HepG2 (cell line): ENCODE measurements around the gene CENPB. TPM values are rescaled to one million over a fixed set of nuclear protein-coding genes. Genes with fewer than 3 reads are reported as not detected.
A peak's percentile ranks its signal among the peaks of the same experiment; 100 is the strongest.

Source experiments
- ATRX ChIP-seq: sonication (generic); formaldehyde crosslinking; IDR thresholded peaks from 2 replicates; pipeline ENCODE4 v1.4.0; 2020; ENCODE audit warnings: missing genetic modification reagents, borderline replicate concordance
- CCAR2 ChIP-seq: fragments of 200-400 bp; formaldehyde crosslinking; optimal IDR thresholded peaks from 2 replicates; pipeline ENCODE3; 2018; ENCODE audit warnings: low read depth, mild to moderate bottlenecking, low read length, moderate library complexity
- CHD2 ChIP-seq: IDR thresholded peaks from 2 replicates; pipeline ENCODE4 v1.6.1; 2011; ENCODE audit warnings: low read depth, low read length, improper control_type of control experiment
- ELF1 ChIP-seq: sonication (generic); formaldehyde crosslinking; IDR thresholded peaks from 2 replicates; pipeline ENCODE4 v1.4.0; 2020; ENCODE audit warnings: missing genetic modification reagents
- EZH2 ChIP-seq: conservative IDR thresholded peaks from 2 replicates; pipeline ENCODE4 v1.6.1; 2012; ENCODE audit warnings: mild to moderate bottlenecking, low read depth, low read length, moderate library complexity
- FOXK2 ChIP-seq: fragments of 450-650 bp; IDR thresholded peaks from 2 replicates; pipeline ENCODE4 v1.6.1; 2016
- FOXO1 ChIP-seq: sonication (generic); formaldehyde crosslinking; IDR thresholded peaks from 2 replicates; pipeline ENCODE4 v1.4.0; 2020; ENCODE audit warnings: missing genetic modification reagents
- FOXP1 ChIP-seq, 2 experiments: fragments of 450-650 bp in 1 of 2; IDR thresholded peaks; 2 replicates each; pipeline ENCODE4 v1.6.1; 2017 to 2018; ENCODE audit warnings: antibody characterized with exemption in 1 of 2
- HDAC1 ChIP-seq: sonication (generic); formaldehyde crosslinking; IDR thresholded peaks from 2 replicates; pipeline ENCODE4 v1.5.1; 2020; ENCODE audit warnings: mild to moderate bottlenecking, missing genetic modification reagents
- HMGXB3 ChIP-seq: sonication (generic); formaldehyde crosslinking; IDR thresholded peaks from 2 replicates; pipeline ENCODE4 v1.4.0; 2020; ENCODE audit warnings: missing genetic modification reagents, borderline replicate concordance
- MATR3 ChIP-seq: sonication (generic); formaldehyde crosslinking; IDR thresholded peaks from 2 replicates; pipeline ENCODE4 v1.4.0; 2020; ENCODE audit warnings: missing genetic modification reagents
- NRL ChIP-seq: sonication (generic); formaldehyde crosslinking; IDR thresholded peaks from 2 replicates; pipeline ENCODE4 v1.5.0; 2020; ENCODE audit warnings: missing genetic modification reagents, mild to moderate bottlenecking, moderate library complexity, borderline replicate concordance
- PHF5A ChIP-seq: IDR thresholded peaks from one replicate; pipeline ENCODE4 v1.6.1; 2018; ENCODE audit warnings: low read depth, missing genetic modification reagents; ENCODE audit not compliant: unreplicated experiment
- REXO4 ChIP-seq: sonication (generic); formaldehyde crosslinking; IDR thresholded peaks from 2 replicates; pipeline ENCODE4 v1.8.0; 2022; ENCODE audit warnings: missing genetic modification reagents, mild to moderate bottlenecking, borderline replicate concordance
- SOX5 ChIP-seq: IDR thresholded peaks from 2 replicates; pipeline ENCODE4 v1.6.1; 2016; ENCODE audit warnings: borderline replicate concordance
- TCF7 ChIP-seq: sonication (generic); IDR thresholded peaks from 2 replicates; pipeline ENCODE4 v1.6.1; 2016; ENCODE audit warnings: antibody characterized with exemption, low read depth
- THYN1 ChIP-seq: sonication (generic); formaldehyde crosslinking; IDR thresholded peaks from 2 replicates; pipeline ENCODE4 v1.8.1; 2023; ENCODE audit warnings: low read depth, mild to moderate bottlenecking, moderate library complexity, missing genetic modification reagents, borderline replicate concordance
- ZBTB25 ChIP-seq: IDR thresholded peaks from 2 replicates; pipeline ENCODE4 v1.6.1; 2018; ENCODE audit warnings: missing genetic modification reagents
- ZNF12 ChIP-seq: sonication (generic); formaldehyde crosslinking; IDR thresholded peaks from 2 replicates; pipeline ENCODE4 v1.5.0; 2020; ENCODE audit warnings: missing genetic modification reagents
- ZNF251 ChIP-seq: sonication (generic); formaldehyde crosslinking; IDR thresholded peaks from 2 replicates; pipeline ENCODE4 v1.9.0; 2021; ENCODE audit warnings: mild to moderate bottlenecking, missing genetic modification reagents
- ZNF274 ChIP-seq: sonication (generic); formaldehyde crosslinking; IDR thresholded peaks from 2 replicates; pipeline ENCODE4 v1.5.1; 2020; ENCODE audit warnings: mild to moderate bottlenecking, missing genetic modification reagents
- ZNF558 ChIP-seq: sonication (generic); formaldehyde crosslinking; IDR thresholded peaks from 2 replicates; pipeline ENCODE4 v1.9.0; 2022; ENCODE audit warnings: mild to moderate bottlenecking, missing genetic modification reagents, borderline replicate concordance
- ZSCAN21 ChIP-seq: sonication (generic); formaldehyde crosslinking; IDR thresholded peaks from 2 replicates; pipeline ENCODE4 v1.8.0; 2022; ENCODE audit warnings: mild to moderate bottlenecking, missing genetic modification reagents, moderate library complexity, borderline replicate concordance
- ZSCAN30 ChIP-seq: sonication (generic); formaldehyde crosslinking; IDR thresholded peaks from 2 replicates; pipeline ENCODE4 v1.5.0; 2020; ENCODE audit warnings: mild to moderate bottlenecking, missing genetic modification reagents
- polyA plus RNA-seq, 8 experiments: library from polyadenylated mRNA; depleted of rRNA in 3 of 8; stranded (reverse) in 7 of 8; unstranded in 1 of 8; fragments of >200 nt; fragmentation: Illumina TruSeq in 4 of 8; extraction: Trizol in 4 of 8; gene quantifications; 2 replicates each; pipeline versions ENCODE4 v1.2.1 to v1.2.3, GENCODE V29; 2011 to 2016; ENCODE audit warnings: low read depth in 4 of 8, missing spikeins in 1 of 8, mixed read lengths in 1 of 8; ENCODE audit not compliant: insufficient read depth in 1 of 8
- total RNA-seq, 5 experiments: library from RNA; depleted of rRNA; stranded (reverse); fragments of >200 nt; fragmentation: Illumina TruSeq; extraction: Trizol; gene quantifications; 2 replicates each; pipeline ENCODE4 v1.2.3, GENCODE V29; 2016; ENCODE audit warnings: low read depth in 1 of 5
- TF ChIP-seq, protein P1 (sequence below): sonication (generic); formaldehyde crosslinking; IDR thresholded peaks from 2 replicates; pipeline ENCODE4 v1.5.0; 2020; ENCODE audit warnings: missing genetic modification reagents, mild to moderate bottlenecking, borderline replicate concordance

Gene CENPB
- total and polyA plus RNA-seq, 2 of the 13 experiments (the other 11 are each of a cell fraction or from before 2014, with no cell fraction given), result 10.4 to 54.5 TPM

DNA sequence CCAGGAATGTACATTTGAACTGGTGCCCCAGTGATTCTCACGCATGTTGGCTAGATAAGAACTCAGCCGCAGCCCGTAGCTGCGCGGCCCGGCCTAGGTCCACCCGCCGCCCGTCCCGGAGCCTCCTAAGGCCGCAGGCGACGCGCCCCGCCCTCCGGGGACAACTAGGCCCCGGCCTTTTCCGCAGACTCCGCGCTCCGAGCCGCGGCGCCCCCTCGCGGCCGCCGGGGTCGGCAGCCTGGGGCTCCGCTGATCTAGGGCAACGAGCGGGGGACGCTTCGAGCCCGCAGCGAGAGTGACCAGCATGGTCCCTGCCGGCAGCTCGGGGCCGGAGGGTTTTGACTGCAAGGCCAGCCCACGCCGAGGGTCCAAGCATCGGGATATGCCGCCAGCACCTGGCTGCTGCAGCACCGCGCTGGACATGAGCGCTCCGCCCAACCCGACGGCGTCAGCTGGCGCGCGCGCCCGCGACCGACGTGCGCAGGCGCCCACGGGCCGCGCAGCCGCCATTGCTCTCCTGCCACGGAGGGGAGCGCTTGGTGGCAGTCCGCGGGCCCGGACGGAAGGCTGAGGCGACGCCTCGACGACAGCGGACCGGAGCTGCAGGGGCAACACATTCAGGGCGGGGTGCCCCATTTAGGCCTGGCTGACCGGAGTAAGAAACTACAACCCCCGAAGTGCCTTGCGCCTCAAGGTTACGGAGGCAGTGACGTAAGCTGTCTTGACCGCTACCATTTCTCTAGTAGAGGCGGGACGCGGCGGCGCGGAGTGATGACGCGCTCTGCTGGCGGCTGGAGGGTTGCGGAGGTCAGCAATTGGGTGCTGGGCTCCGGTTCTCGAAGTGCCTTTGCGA is 33.7 kb upstream of the CENPB start, which contains the start of gene AP5S1 (continued):
- TF ChIP-seq HDAC1, result peak; percentile 91
- no peak for TF ChIP-seq FOXP1 (IDR thresholded peaks at IDR 0.05)
- peak; percentile 51; the same call in 1 of the 2 replicates for TF ChIP-seq FOXP1 (CRISPR knock-in tag; IDR thresholded peaks at IDR 0.05)
- TF ChIP-seq THYN1, result 0 out of 2 replicates have a peak, but pooled peaks have one; percentile 58
- TF ChIP-seq CCAR2, result no peak
- peak; percentile 93 for TF ChIP-seq PHF5A (CRISPR knock-in tag)
- peak; percentile 66 for TF ChIP-seq ZBTB25 (CRISPR knock-in tag)
- peak; percentile 95; the same call in 1 of the 2 replicates for TF ChIP-seq ZSCAN21
- TF ChIP-seq, protein P1, sequence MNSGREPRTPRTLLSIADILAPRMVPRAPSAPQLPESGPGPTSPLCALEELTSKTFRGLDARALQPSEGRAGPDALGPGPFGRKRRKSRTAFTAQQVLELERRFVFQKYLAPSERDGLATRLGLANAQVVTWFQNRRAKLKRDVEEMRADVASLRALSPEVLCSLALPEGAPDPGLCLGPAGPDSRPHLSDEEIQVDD (CRISPR knock-in tag), result peak; percentile 93
- TF ChIP-seq ZSCAN30 (CRISPR knock-in tag), result no peak
- TF ChIP-seq EZH2, result no peak
- TF ChIP-seq ELF1 (CRISPR knock-in tag), result peak; percentile 87
- peak; percentile 59 for TF ChIP-seq FOXO1 (CRISPR knock-in tag)
- 0 out of 2 replicates have a peak, but pooled peaks have one; percentile 97 for TF ChIP-seq MATR3 (CRISPR knock-in tag)
- TF ChIP-seq CHD2, result peak; percentile 61
- TF ChIP-seq SOX5 (CRISPR knock-in tag), result peak; percentile 43
- peak; percentile 62; the same call in 1 of the 2 replicates for TF ChIP-seq FOXK2
- peak; percentile 56 for TF ChIP-seq ZNF12
- TF ChIP-seq ZNF558 (CRISPR knock-in tag), result peak; percentile 80; the same call in 1 of the 2 replicates
- TF ChIP-seq ATRX (CRISPR knock-in tag), result 0 out of 2 replicates have a peak, but pooled peaks have one; percentile 25
- TF ChIP-seq NRL (CRISPR knock-in tag), result peak; percentile 65
- TF ChIP-seq TCF7, result no peak
- TF ChIP-seq ZNF251 (CRISPR knock-in tag), result no peak; the same call in 1 of the 2 replicates
- no peak for TF ChIP-seq REXO4
- peak; percentile 97 for TF ChIP-seq ZNF274 (CRISPR knock-in tag)
- peak; percentile 76 for TF ChIP-seq HMGXB3 (CRISPR knock-in tag)
